Subcutaneous abdominal adipose tissue (tissue), 5 donors: ENCODE data around the gene SPEF2.
"Not testable (repeated sequence)": the region's sequence is repeated elsewhere in the genome, so short reads cannot be mapped to it uniquely, and the experiment has no call there.

Source experiments
- H3K27ac ChIP-seq: one replicate; pipeline ENCODE4 v1.7.0; 2013; ENCODE audit warnings: low read depth, mild to moderate bottlenecking, inconsistent platforms, low read length, moderate library complexity
- H3K27me3 ChIP-seq, 5 donors: one replicate each; pipeline ENCODE4 v1.7.0; 2013; ENCODE audit warnings: low read length in 5 of 5, inconsistent platforms in 1 of 5; ENCODE audit not compliant: control insufficient read depth in 5 of 5, insufficient read depth in 4 of 5
- H3K36me3 ChIP-seq, 5 donors: one replicate each; pipeline ENCODE4 v1.7.0; 2013; ENCODE audit warnings: low read length in 5 of 5; ENCODE audit not compliant: control insufficient read depth in 5 of 5, insufficient read depth in 5 of 5
- H3K4me1 ChIP-seq, 5 donors: one replicate each; pipeline ENCODE4 v1.7.0; 2013; ENCODE audit warnings: low read length in 5 of 5, mild to moderate bottlenecking in 3 of 5, moderate library complexity in 1 of 5; ENCODE audit not compliant: control insufficient read depth in 5 of 5, insufficient read depth in 5 of 5
- H3K4me3 ChIP-seq, 5 donors: one replicate each; pipeline ENCODE4 v1.7.0; 2013; ENCODE audit warnings: low read length in 5 of 5, low read depth in 1 of 5
- H3K9ac ChIP-seq, 5 donors: one replicate each; pipeline ENCODE4 v1.7.0; 2013; ENCODE audit warnings: low read length in 5 of 5, mild to moderate bottlenecking in 4 of 5, moderate library complexity in 3 of 5
- H3K9me3 ChIP-seq, 5 donors: one replicate each; pipeline ENCODE4 v1.7.0; 2013; ENCODE audit warnings: low read length in 5 of 5; ENCODE audit not compliant: control insufficient read depth in 5 of 5
- donor health status: healthy.
- donor health status: healthy.
- donor health status: healthy.
- donor health status: healthy.
- donor health status: healthy.

The SPEF2 gene

DNA sequence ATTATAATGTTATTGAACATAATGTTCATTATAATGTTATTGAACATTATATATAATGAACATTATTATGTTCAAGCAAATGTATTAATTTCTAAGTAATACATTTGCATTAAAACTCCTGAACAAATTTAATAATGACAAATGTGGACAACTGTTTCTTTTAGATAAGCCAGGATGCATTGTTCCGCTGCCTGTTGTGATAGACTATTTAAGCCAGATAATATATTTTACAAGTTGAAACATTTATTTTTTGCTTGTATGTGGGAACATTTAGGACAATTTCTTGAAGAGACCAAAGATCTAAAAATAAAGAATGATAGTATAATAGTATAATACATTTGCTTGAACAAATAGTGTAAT lies 54.6 kb downstream of the SPEF2 start:
- not testable (repeated sequence) for H3K27me3 ChIP-seq, H3K27ac ChIP-seq, H3K4me1 ChIP-seq, H3K4me3 ChIP-seq, H3K36me3 ChIP-seq, H3K9me3 ChIP-seq, H3K9ac ChIP-seq

DNA sequence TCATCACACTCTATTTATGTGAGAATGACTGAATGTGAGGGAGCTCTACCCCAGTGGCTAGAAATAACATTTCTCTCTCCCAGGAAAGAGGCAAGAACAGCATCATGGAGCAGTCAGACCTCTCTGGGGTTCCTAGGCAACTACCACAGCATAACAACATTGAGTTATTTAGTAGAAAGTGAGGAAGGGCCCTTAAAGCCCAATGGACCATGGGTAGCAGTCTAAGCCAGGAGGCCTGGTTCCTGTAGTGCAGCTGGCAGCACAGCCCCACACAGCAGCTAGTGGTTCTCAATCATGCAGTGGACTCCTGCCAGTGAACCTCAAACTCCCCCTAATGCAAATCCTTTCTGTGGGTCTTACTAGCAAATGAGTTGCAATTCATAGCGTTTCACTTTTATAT lies 55.3 kb downstream of the SPEF2 start:
- Histone ChIP-seq H3K9me3 (no peaks in the 10 kb centered on the region), H3K9ac (no peak overlapping the region), H3K4me1 (no peaks in the 10 kb centered on the region), H3K27me3 (no peaks in the 10 kb centered on the region), H3K36me3 (no peaks in the 10 kb centered on the region), H3K27ac (no peak overlapping the region), H3K4me3 (no peak overlapping the region)

DNA sequence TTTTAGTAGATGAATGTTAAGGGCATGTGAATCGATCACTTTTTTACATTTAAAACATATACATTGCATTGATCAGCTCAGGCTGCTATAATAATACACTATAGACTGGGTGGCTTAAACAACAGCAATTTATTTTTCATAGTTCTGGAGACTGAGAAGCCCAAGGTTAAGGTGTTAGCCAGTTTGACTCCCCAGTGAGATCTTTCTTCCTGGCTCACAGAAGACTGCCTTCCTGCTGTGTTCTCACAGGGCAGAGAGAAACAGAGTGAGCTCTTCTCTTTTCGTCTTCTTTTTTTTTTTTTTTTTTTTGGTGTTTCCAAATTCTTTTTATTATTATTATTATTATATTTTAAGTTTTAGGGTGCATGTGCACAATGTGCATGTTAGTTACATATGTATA lies 56.4 kb downstream of the SPEF2 start:
- H3K36me3 ChIP-seq: no peaks in the 10 kb centered on the region
- H3K27ac ChIP-seq: no peak overlapping the region
- no peaks in the 10 kb centered on the region for H3K9me3 ChIP-seq
- H3K27me3 ChIP-seq: no peaks in the 10 kb centered on the region
- H3K4me3 ChIP-seq: no peak overlapping the region
- no peak overlapping the region for H3K9ac ChIP-seq
- H3K4me1 ChIP-seq: no peaks in the 10 kb centered on the region

DNA sequence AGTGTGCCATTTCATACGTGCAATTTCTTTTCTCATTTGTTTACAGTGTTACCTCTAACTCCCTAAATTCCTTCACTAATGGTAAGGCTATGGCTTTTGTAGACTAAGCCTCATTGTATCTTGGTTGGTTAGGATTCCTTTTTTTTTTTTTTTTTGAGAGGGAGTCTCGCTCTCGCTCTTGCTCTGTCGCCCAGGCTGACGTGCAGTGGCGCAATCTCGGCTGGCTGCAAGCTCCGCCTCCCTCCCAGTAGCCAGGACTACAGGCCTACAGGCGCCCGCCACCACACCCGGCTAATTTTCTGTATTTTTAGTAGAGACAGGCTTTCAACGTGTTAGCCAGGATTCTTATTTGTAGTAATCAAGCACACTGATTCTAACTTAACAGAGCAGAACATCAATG lies 57.7 kb downstream of the SPEF2 start:
- H3K9me3 ChIP-seq: no peaks in the 10 kb centered on the region
- no peak overlapping the region for H3K27ac ChIP-seq
- no peaks in the 10 kb centered on the region for H3K4me1 ChIP-seq
- H3K4me3 ChIP-seq: no peak overlapping the region
- H3K9ac ChIP-seq: no peak overlapping the region
- no peaks in the 10 kb centered on the region for H3K27me3 ChIP-seq
- no peaks in the 10 kb centered on the region for H3K36me3 ChIP-seq

DNA sequence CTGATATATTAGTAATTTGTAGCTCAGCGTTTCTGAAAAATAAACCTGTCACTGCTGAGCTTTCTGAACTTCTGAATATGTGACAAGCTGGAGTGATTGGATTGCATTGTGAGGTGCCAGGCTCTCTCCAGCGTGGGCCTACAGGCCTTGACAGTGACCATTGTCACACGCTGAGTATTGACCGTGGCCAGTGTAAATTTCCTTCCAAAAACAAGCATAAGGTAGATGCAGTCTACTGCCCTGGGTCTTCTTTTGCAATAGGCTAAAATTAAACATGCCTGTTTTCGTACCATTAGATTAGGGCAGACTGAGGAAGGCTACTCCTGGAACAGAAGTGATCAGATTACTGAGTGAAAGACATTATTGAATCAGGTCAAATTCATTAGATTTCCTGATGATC lies 60.2 kb downstream of the SPEF2 start:
- Histone ChIP-seq H3K9me3 (no peaks in the 10 kb centered on the region), H3K4me1 (no peaks in the 10 kb centered on the region), H3K36me3 (no peaks in the 10 kb centered on the region), H3K9ac (no peak overlapping the region), H3K27me3 (no peaks in the 10 kb centered on the region), H3K27ac (no peak overlapping the region), H3K4me3 (no peak overlapping the region)

DNA sequence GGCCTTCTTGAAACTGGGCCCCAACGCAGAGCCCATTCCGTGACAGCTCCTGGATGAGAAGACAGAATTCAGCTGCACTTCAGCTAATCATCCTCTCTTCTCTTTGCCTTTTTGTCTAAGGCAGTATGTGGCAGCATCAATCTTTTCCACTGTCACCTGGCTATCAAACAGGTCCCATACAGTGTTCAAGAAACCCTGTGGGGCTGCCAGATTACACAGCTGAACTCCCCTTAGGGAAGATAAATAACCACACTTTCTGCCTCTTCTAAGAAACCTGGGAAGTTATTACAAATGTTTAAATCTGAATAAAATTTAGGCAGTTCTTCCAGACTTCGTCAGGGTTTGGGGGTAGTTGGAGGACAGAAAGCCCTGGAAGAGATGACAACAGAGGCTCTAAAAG lies 61.0 kb downstream of the SPEF2 start:
- Histone ChIP-seq H3K4me1 (no peaks in the 10 kb centered on the region), H3K27me3 (no peaks in the 10 kb centered on the region), H3K27ac (no peak overlapping the region), H3K9ac (no peak overlapping the region), H3K36me3 (no peaks in the 10 kb centered on the region), H3K9me3 (no peaks in the 10 kb centered on the region), H3K4me3 (no peak overlapping the region)

DNA sequence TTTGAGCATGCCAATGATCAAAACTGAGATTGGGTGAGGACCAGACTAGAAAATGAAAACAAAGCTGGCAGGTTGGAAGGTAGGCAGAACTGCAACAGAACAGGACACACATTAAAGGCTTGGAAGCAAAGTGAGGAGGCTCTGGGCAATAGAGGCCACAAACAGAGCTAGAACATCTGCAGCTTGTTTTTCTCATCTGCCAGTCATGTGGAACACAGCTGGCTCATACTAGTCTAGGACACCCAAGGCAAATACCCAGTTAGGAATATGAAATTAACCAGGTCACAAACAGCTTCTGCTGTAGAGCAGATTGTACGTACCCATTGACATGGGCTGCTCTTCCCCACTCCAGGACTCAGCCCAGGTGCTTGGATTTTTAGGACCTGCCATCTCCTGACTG lies 61.7 kb downstream of the SPEF2 start:
- Histone ChIP-seq H3K9ac (no peak overlapping the region), H3K36me3 (no peaks in the 10 kb centered on the region), H3K27ac (no peak overlapping the region), H3K4me3 (no peak overlapping the region), H3K27me3 (no peaks in the 10 kb centered on the region), H3K4me1 (no peaks in the 10 kb centered on the region), H3K9me3 (no peaks in the 10 kb centered on the region)

DNA sequence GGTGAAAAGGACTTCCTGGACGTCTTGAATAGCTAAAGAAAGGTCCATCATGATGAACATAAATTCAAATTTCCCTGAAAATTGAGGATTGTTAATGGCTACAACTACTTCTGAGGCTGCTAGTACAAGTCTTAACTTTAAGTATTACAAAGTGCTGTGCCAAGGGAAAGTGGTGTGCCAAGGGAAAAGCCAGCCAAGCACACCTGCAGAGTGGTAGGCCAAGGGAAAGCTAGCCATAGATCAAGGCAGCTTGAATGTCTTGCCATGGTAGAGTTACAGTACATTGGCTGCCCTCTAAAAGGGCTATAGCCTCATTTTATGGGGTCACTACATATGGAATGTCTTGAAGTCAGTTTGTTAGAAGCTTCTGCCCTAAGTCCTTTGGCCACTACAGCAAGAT lies 64.2 kb downstream of the SPEF2 start:
- Histone ChIP-seq H3K27ac (no peak overlapping the region), H3K36me3 (no peaks in the 10 kb centered on the region), H3K27me3 (no peaks in the 10 kb centered on the region), H3K9me3 (no peaks in the 10 kb centered on the region), H3K4me3 (no peak overlapping the region), H3K4me1 (no peaks in the 10 kb centered on the region), H3K9ac (no peak overlapping the region)

DNA sequence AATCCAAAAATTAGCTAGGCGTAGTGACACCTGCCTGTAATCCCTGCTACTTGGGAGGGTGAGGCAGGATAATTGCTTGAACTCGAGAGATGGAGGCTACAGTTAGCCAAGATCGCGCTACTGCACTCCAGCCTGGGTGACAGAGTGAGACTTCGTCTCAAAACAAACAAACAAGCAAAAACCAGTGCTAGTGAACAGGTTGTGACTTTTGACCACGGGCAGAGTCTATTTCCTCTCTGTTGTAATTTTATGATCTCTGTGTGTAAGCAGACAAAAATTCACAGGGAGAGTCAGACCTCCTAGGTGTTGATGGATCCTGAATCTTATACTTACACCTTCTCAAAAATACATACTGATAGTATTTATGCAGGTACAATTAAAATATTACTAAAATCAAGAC lies 65.8 kb downstream of the SPEF2 start:
- Histone ChIP-seq H3K9ac (no peak overlapping the region), H3K4me1 (no peaks in the 10 kb centered on the region), H3K4me3 (no peak overlapping the region), H3K27ac (no peak overlapping the region), H3K27me3 (no peaks in the 10 kb centered on the region), H3K9me3 (no peaks in the 10 kb centered on the region), H3K36me3 (no peaks in the 10 kb centered on the region)

DNA sequence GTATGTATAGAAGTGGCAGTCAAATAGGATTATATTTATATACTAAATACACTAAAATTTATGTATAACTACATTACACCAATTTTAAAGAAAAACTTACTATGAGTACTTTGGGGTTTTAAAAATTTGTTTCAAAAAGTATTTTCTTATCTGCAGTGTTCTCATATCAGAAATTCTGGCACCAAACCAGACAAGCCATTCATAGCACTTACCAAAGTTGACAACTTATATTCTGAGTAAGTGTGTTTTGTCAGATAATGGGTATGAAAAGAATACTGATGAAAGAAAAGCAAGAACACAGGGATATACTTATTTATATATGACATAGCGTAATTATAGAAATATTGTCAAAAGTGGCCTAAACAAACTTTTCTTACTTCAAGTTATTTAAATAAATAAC lies 67.5 kb downstream of the SPEF2 start:
- H3K9ac ChIP-seq: no peak overlapping the region
- H3K4me3 ChIP-seq: no peak overlapping the region
- no peak overlapping the region for H3K27ac ChIP-seq
- no peaks in the 10 kb centered on the region for H3K9me3 ChIP-seq
- no peaks in the 10 kb centered on the region for H3K36me3 ChIP-seq
- no peaks in the 10 kb centered on the region for H3K4me1 ChIP-seq
- no peaks in the 10 kb centered on the region for H3K27me3 ChIP-seq

DNA sequence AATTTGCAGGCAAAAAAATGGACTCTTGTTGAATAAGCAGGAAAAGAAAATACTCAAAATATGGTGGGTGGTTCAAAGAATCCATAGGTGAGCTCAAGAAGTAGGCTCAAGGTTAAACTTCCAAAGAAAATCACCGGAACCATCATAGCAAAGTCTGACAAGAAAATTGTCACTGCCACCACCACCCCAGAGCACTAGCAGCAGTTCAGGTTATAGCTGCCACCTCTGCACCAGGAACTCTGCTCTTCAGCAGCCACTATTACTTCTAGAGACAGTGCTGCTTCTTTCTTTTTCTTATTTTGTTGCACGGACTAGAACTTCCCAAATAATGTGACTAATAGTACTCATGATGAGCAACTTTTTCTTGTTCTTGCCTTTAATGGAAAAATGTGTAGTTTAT lies 70.3 kb downstream of the SPEF2 start:
- no peaks in the 10 kb centered on the region for H3K36me3 ChIP-seq
- H3K4me3 ChIP-seq: no peak overlapping the region
- no peaks in the 10 kb centered on the region for H3K27me3 ChIP-seq
- no peaks in the 10 kb centered on the region for H3K9me3 ChIP-seq
- H3K9ac ChIP-seq: no peak overlapping the region
- no peaks in the 10 kb centered on the region for H3K4me1 ChIP-seq
- H3K27ac ChIP-seq: no peak overlapping the region
